HFF-Myc (cell line): ENCODE measurements around the gene SMYD3.
"Not testable (repeated sequence)": the region's sequence is repeated elsewhere in the genome, so short reads cannot be mapped to it uniquely, and the experiment has no call there.

Experiments
- DNase-seq: peaks from one replicate; pipeline ENCODE4 v3.0.0-alpha.2; 2011; ENCODE audit warnings: low read depth; ENCODE audit errors: extremely low read depth
- H3K4me3 ChIP-seq: replicated peaks from 2 replicates; pipeline ENCODE4 v1.5.1; 2011; ENCODE audit warnings: low read depth, mild to moderate bottlenecking, control low read depth, low read length
- CTCF ChIP-seq: IDR thresholded peaks from 2 replicates; pipeline ENCODE4 v1.5.1; 2012; ENCODE audit warnings: mild to moderate bottlenecking, low read depth, low read length, control low read depth; ENCODE audit errors: missing control alignments

SMYD3 gene

GRCh38 chr1:246029616-246030015 is 477.5 kb downstream of the SMYD3 start:
- no peak for DNase-seq
- no peak for TF ChIP-seq CTCF
- no peak overlapping the region for H3K4me3 ChIP-seq

- not testable (repeated sequence) for DNase-seq, H3K4me3 ChIP-seq
Measured at GRCh38 chr1:246024118-246024517, 483.0 kb downstream of the SMYD3 start.

- no peak overlapping the region for H3K4me3 ChIP-seq
- DNase-seq, result no peak
- TF ChIP-seq CTCF, result no peak
Measured at GRCh38 chr1:246020211-246020954, 486.7 kb downstream of the SMYD3 start.

- TF ChIP-seq CTCF, result no peak
- no peak for DNase-seq
- H3K4me3 ChIP-seq, result no peak overlapping the region
Measured at GRCh38 chr1:246018146-246018545, 488.9 kb downstream of the SMYD3 start.

- no peak for DNase-seq
- TF ChIP-seq CTCF, result peak; percentile 50
- H3K4me3 ChIP-seq, result no peak overlapping the region
Measured at GRCh38 chr1:246012341-246012740, 494.7 kb downstream of the SMYD3 start.

- DNase-seq, result no peak
- no peak overlapping the region for H3K4me3 ChIP-seq
- no peak for TF ChIP-seq CTCF
Measured at GRCh38 chr1:246010386-246010785, 496.7 kb downstream of the SMYD3 start.

GRCh38 chr1:246008363-246008831 is 498.7 kb downstream of the SMYD3 start:
- no peak for TF ChIP-seq CTCF
- no peak for DNase-seq

More at GRCh38 chr1:246008363-246008831, 498.7 kb downstream of the SMYD3 start:
- no peak overlapping the region for H3K4me3 ChIP-seq
